Measurements from ENCODE around the gene NLGN1.

NLGN1 gene

GRCh38 chr3:174098746-174099145, 701.2 kb downstream of the NLGN1 start:
- no peak for DNase-seq (ENCODE audit: low spot score)

GRCh38 chr3:174099724-174100123, 702.2 kb downstream of the NLGN1 start:
- DNase-seq (ENCODE audit: low spot score), result no peak

GRCh38 chr3:174100744-174101143, 703.2 kb downstream of the NLGN1 start:
- no peak for DNase-seq (ENCODE audit: low spot score)

- DNase-seq (ENCODE audit: low spot score), result no peak
Observed at GRCh38 chr3:174101244-174101643, 703.7 kb downstream of the NLGN1 start.

GRCh38 chr3:174102274-174102673, 704.7 kb downstream of the NLGN1 start:
- DNase-seq (ENCODE audit: low spot score), result no peak

GRCh38 chr3:174102866-174103265, 705.3 kb downstream of the NLGN1 start:
- DNase-seq (ENCODE audit: low spot score), result no peak

- DNase-seq (ENCODE audit: low spot score), result no peak
Observed at GRCh38 chr3:174110761-174111160, 713.2 kb downstream of the NLGN1 start.

- DNase-seq (ENCODE audit: low spot score), result no peak
Observed at GRCh38 chr3:174111776-174112175, 714.2 kb downstream of the NLGN1 start.

GRCh38 chr3:174116421-174116820, 718.9 kb downstream of the NLGN1 start:
- no peak for DNase-seq (ENCODE audit: low spot score)

- no peak for DNase-seq (ENCODE audit: low spot score)
Observed at GRCh38 chr3:174120997-174121396, 723.5 kb downstream of the NLGN1 start.

- no peak for DNase-seq (ENCODE audit: low spot score)
Observed at GRCh38 chr3:174122411-174122810, 724.9 kb downstream of the NLGN1 start.

- DNase-seq (ENCODE audit: low spot score), result no peak
Observed at GRCh38 chr3:174125267-174125824, 727.8 kb downstream of the NLGN1 start.

- no peak for DNase-seq (ENCODE audit: low spot score)
Observed at GRCh38 chr3:174126990-174127758, 729.6 kb downstream of the NLGN1 start.

GRCh38 chr3:174132006-174132405, 734.5 kb downstream of the NLGN1 start:
- DNase-seq (ENCODE audit: low spot score), result no peak

GRCh38 chr3:174132421-174133042, 735.0 kb downstream of the NLGN1 start:
- DNase-seq (ENCODE audit: low spot score), result no peak

GRCh38 chr3:174146008-174146407, 748.5 kb downstream of the NLGN1 start:
- DNase-seq (ENCODE audit: low spot score), result no peak

- no peak for DNase-seq (ENCODE audit: low spot score)
Observed at GRCh38 chr3:174147798-174148197, 750.3 kb downstream of the NLGN1 start.

GRCh38 chr3:174153871-174154270, 756.3 kb downstream of the NLGN1 start:
- no peak for DNase-seq (ENCODE audit: low spot score)

- no peak for DNase-seq (ENCODE audit: low spot score)
Observed at GRCh38 chr3:174156200-174156599, 758.7 kb downstream of the NLGN1 start.

GRCh38 chr3:174158674-174159073, 761.1 kb downstream of the NLGN1 start:
- no peak for DNase-seq (ENCODE audit: low spot score)

GRCh38 chr3:174159604-174160003, 762.1 kb downstream of the NLGN1 start:
- DNase-seq (ENCODE audit: low spot score), result no peak

- DNase-seq (ENCODE audit: low spot score), result no peak
Observed at GRCh38 chr3:174162550-174162949, 765.0 kb downstream of the NLGN1 start.

- no peak for DNase-seq (ENCODE audit: low spot score)
Observed at GRCh38 chr3:174168026-174168425, 770.5 kb downstream of the NLGN1 start.

All from CD4-positive, alpha-beta T cell treated with Interleukin-2 at 100 ng/mL for 4 hours (primary cell).